SK-N-SH treated with all-trans-retinoic acid at 6 μM for 48 hours (cell line): ENCODE measurements around the gene CLIC5.

ENCODE experiments used
- ATAC-seq: fragments of 200-7000 bp; cut with Tn5 transposase; 3 replicates; pipeline ENCODE4 v1.9.1; 2020; ENCODE audit warnings: mild to moderate bottlenecking, moderate library complexity
- ARNTL ChIP-seq: fragments of 450-650 bp; formaldehyde crosslinking; IDR thresholded peaks from 2 replicates; pipeline ENCODE4 v1.5.0; 2020; ENCODE audit warnings: low read depth, mild to moderate bottlenecking, moderate library complexity, borderline replicate concordance
- BACH2 ChIP-seq: fragments of 250-450 bp; sonication (Bioruptor Pico); IDR thresholded peaks from 2 replicates; pipeline ENCODE4 v1.9.0; 2021; ENCODE audit warnings: mild to moderate bottlenecking, borderline replicate concordance
- ESRRG ChIP-seq: fragments of 250-450 bp; sonication (Bioruptor Pico); IDR thresholded peaks from 2 replicates; pipeline ENCODE4 v1.6.1; 2021; ENCODE audit warnings: mild to moderate bottlenecking
- GLIS3 ChIP-seq: fragments of 250-450 bp; sonication (Bioruptor Pico); IDR thresholded peaks from 2 replicates; pipeline ENCODE4 v1.5.0; 2020; ENCODE audit warnings: mild to moderate bottlenecking, moderate library complexity
- ISL1 ChIP-seq: fragments of 250-450 bp; sonication (Bioruptor Pico); IDR thresholded peaks from 2 replicates; pipeline ENCODE4 v2.1.2; 2022; ENCODE audit warnings: mild to moderate bottlenecking, moderate library complexity
- OSR1 ChIP-seq: fragments of 250-450 bp; sonication (Bioruptor Pico); IDR thresholded peaks from 2 replicates; pipeline ENCODE4 v1.8.0; 2022; ENCODE audit warnings: moderate library complexity, mild to moderate bottlenecking, inconsistent platforms
- POU6F1 ChIP-seq: fragments of 250-450 bp; sonication (Bioruptor Pico); IDR thresholded peaks from 2 replicates; pipeline ENCODE4 v1.8.0; 2021; ENCODE audit warnings: low read depth, mild to moderate bottlenecking, moderate library complexity, borderline replicate concordance
- PPARA ChIP-seq: fragments of 250-450 bp; sonication (Bioruptor Pico); IDR thresholded peaks from 2 replicates; pipeline ENCODE4 v1.5.0; 2020; ENCODE audit warnings: mild to moderate bottlenecking, borderline replicate concordance
- RARB ChIP-seq: fragments of 250-450 bp; sonication (Bioruptor Pico); IDR thresholded peaks from 2 replicates; pipeline ENCODE4 v1.8.0; 2021; ENCODE audit warnings: mild to moderate bottlenecking, moderate library complexity
- SNAI2 ChIP-seq: fragments of 250-450 bp; sonication (Bioruptor Pico); IDR thresholded peaks from 2 replicates; pipeline ENCODE4 v1.5.0; 2020; ENCODE audit warnings: mild to moderate bottlenecking, moderate library complexity
- TCF4 ChIP-seq: fragments of 250-450 bp; sonication (Bioruptor Pico); IDR thresholded peaks from 2 replicates; pipeline ENCODE4 v1.8.0; 2021; ENCODE audit warnings: mild to moderate bottlenecking, moderate library complexity, borderline replicate concordance
- TOX ChIP-seq: fragments of 250-450 bp; sonication (Bioruptor Pico); IDR thresholded peaks from 2 replicates; pipeline ENCODE4 v1.8.0; 2021; ENCODE audit warnings: mild to moderate bottlenecking, moderate library complexity, borderline replicate concordance
- ZC3H10 ChIP-seq: fragments of 250-450 bp; sonication (Bioruptor Pico); IDR thresholded peaks from 2 replicates; pipeline ENCODE4 v1.5.1; 2021; ENCODE audit warnings: mild to moderate bottlenecking, moderate library complexity
- ZFP3 ChIP-seq: fragments of 250-450 bp; sonication (Bioruptor Pico); IDR thresholded peaks from 2 replicates; pipeline ENCODE4 v1.5.0; 2020; ENCODE audit warnings: mild to moderate bottlenecking, moderate library complexity
- ZNF565 ChIP-seq: fragments of 450-650 bp; formaldehyde crosslinking; conservative IDR thresholded peaks from 2 replicates; pipeline ENCODE4 v1.5.0; 2020; ENCODE audit warnings: low read depth, mild to moderate bottlenecking, moderate library complexity
- TF ChIP-seq, protein P1 (sequence below): fragments of 250-450 bp; sonication (Bioruptor Pico); IDR thresholded peaks from 2 replicates; pipeline ENCODE4 v1.5.1; 2020; ENCODE audit warnings: low read depth, mild to moderate bottlenecking, moderate library complexity
- TF ChIP-seq, protein P2 (sequence below): fragments of 250-450 bp; sonication (Bioruptor Pico); IDR thresholded peaks from 2 replicates; pipeline ENCODE4 v1.5.1; 2021; ENCODE audit warnings: mild to moderate bottlenecking, moderate library complexity
- TF ChIP-seq, protein P3 (sequence below): fragments of 250-450 bp; sonication (Bioruptor Pico); IDR thresholded peaks from 2 replicates; pipeline ENCODE4 v1.8.0; 2020; ENCODE audit warnings: mild to moderate bottlenecking, moderate library complexity, borderline replicate concordance
- TF ChIP-seq, protein P4 (sequence below): fragments of 250-450 bp; sonication (Bioruptor Pico); IDR thresholded peaks from 2 replicates; pipeline ENCODE4 v1.5.0; 2020; ENCODE audit warnings: mild to moderate bottlenecking, moderate library complexity

The CLIC5 gene

GRCh38 chr6:46017726-46018125 lies 2.1 kb upstream of the CLIC5 start:
- no peak for TF ChIP-seq OSR1 (CRISPR knock-in tag)
- TF ChIP-seq, protein P1, sequence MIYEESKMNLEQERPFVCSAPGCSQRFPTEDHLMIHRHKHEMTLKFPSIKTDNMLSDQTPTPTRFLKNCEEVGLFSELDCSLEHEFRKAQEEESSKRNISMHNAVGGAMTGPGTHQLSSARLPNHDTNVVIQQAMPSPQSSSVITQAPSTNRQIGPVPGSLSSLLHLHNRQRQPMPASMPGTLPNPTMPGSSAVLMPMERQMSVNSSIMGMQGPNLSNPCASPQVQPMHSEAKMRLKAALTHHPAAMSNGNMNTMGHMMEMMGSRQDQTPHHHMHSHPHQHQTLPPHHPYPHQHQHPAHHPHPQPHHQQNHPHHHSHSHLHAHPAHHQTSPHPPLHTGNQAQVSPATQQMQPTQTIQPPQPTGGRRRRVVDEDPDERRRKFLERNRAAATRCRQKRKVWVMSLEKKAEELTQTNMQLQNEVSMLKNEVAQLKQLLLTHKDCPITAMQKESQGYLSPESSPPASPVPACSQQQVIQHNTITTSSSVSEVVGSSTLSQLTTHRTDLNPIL (CRISPR knock-in tag): no peak
- TF ChIP-seq PPARA (CRISPR knock-in tag): no peak
- ATAC-seq: no peak

- no peak for TF ChIP-seq ZC3H10 (CRISPR knock-in tag)
- TF ChIP-seq, protein P2, sequence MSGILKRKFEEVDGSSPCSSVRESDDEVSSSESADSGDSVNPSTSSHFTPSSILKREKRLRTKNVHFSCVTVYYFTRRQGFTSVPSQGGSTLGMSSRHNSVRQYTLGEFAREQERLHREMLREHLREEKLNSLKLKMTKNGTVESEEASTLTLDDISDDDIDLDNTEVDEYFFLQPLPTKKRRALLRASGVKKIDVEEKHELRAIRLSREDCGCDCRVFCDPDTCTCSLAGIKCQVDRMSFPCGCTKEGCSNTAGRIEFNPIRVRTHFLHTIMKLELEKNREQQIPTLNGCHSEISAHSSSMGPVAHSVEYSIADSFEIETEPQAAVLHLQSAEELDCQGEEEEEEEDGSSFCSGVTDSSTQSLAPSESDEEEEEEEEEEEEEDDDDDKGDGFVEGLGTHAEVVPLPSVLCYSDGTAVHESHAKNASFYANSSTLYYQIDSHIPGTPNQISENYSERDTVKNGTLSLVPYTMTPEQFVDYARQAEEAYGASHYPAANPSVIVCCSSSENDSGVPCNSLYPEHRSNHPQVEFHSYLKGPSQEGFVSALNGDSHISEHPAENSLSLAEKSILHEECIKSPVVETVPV (CRISPR knock-in tag): no peak
- no peak for TF ChIP-seq POU6F1
- TF ChIP-seq, protein P3, sequence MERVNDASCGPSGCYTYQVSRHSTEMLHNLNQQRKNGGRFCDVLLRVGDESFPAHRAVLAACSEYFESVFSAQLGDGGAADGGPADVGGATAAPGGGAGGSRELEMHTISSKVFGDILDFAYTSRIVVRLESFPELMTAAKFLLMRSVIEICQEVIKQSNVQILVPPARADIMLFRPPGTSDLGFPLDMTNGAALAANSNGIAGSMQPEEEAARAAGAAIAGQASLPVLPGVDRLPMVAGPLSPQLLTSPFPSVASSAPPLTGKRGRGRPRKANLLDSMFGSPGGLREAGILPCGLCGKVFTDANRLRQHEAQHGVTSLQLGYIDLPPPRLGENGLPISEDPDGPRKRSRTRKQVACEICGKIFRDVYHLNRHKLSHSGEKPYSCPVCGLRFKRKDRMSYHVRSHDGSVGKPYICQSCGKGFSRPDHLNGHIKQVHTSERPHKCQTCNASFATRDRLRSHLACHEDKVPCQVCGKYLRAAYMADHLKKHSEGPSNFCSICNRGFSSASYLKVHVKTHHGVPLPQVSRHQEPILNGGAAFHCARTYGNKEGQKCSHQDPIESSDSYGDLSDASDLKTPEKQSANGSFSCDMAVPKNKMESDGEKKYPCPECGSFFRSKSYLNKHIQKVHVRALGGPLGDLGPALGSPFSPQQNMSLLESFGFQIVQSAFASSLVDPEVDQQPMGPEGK (CRISPR knock-in tag): no peak
- no peak for TF ChIP-seq SNAI2 (CRISPR knock-in tag)
- TF ChIP-seq, protein P4, sequence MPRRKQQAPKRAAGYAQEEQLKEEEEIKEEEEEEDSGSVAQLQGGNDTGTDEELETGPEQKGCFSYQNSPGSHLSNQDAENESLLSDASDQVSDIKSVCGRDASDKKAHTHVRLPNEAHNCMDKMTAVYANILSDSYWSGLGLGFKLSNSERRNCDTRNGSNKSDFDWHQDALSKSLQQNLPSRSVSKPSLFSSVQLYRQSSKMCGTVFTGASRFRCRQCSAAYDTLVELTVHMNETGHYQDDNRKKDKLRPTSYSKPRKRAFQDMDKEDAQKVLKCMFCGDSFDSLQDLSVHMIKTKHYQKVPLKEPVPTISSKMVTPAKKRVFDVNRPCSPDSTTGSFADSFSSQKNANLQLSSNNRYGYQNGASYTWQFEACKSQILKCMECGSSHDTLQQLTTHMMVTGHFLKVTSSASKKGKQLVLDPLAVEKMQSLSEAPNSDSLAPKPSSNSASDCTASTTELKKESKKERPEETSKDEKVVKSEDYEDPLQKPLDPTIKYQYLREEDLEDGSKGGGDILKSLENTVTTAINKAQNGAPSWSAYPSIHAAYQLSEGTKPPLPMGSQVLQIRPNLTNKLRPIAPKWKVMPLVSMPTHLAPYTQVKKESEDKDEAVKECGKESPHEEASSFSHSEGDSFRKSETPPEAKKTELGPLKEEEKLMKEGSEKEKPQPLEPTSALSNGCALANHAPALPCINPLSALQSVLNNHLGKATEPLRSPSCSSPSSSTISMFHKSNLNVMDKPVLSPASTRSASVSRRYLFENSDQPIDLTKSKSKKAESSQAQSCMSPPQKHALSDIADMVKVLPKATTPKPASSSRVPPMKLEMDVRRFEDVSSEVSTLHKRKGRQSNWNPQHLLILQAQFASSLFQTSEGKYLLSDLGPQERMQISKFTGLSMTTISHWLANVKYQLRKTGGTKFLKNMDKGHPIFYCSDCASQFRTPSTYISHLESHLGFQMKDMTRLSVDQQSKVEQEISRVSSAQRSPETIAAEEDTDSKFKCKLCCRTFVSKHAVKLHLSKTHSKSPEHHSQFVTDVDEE (CRISPR knock-in tag): no peak
- TF ChIP-seq ARNTL (CRISPR knock-in tag): no peak
- TF ChIP-seq RARB (CRISPR knock-in tag): no peak
- no peak for TF ChIP-seq TCF4 (CRISPR knock-in tag)
- TF ChIP-seq, protein P1 (CRISPR knock-in tag): no peak
- no peak for TF ChIP-seq GLIS3 (CRISPR knock-in tag)
- no peak for TF ChIP-seq ISL1 (CRISPR knock-in tag)
- TF ChIP-seq ZNF565 (CRISPR knock-in tag): no peak
- no peak for TF ChIP-seq BACH2 (CRISPR knock-in tag)
- TF ChIP-seq ZFP3 (CRISPR knock-in tag): no peak
- no peak for ATAC-seq
Observed at GRCh38 chr6:46016063-46016608, 476 bp upstream of the CLIC5 start.

DNA sequence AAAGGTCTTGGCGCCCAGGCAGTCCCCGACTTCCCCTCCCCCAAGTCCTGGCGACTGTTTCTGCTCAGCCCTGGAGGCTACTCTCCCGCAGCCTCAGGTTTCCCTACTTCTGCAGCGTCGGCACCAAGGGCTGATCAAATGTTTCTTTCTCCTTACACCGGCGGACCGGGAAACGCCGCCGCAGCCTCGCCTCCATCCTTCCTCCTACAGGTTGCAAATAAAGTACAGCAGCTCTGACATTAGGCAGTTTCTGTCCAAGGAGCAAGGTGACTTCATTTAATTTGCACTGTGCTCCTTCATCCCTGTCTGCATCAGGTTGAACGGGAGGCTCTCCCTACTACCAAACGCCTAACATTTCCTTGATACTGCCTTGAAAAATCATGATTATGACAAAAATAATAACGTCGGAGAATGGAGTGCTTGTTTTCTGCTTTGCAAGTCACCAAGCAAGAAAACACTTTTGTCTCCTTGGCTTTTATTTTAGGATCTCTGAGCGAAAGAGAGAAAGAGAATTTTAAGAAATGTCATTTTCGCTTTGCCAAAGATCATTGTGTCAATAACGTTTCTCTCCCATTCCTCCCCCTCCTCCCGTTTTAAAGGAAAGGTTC lies 1.0 kb downstream of the CLIC5 start:
- peak; percentile 46 for ATAC-seq
- no peak for TF ChIP-seq PPARA (CRISPR knock-in tag)
- no peak for TF ChIP-seq TCF4 (CRISPR knock-in tag)
- TF ChIP-seq, protein P2 (CRISPR knock-in tag): no peak
- TF ChIP-seq OSR1 (CRISPR knock-in tag): no peak
- TF ChIP-seq, protein P3 (CRISPR knock-in tag): no peak
- no peak for TF ChIP-seq RARB (CRISPR knock-in tag)
- TF ChIP-seq TOX (CRISPR knock-in tag): no peak
- TF ChIP-seq ZNF565 (CRISPR knock-in tag): no peak
- no peak for TF ChIP-seq ZC3H10 (CRISPR knock-in tag)
- TF ChIP-seq ESRRG (CRISPR knock-in tag): no peak
